Upper lobe of right lung (tissue), 1 donor: Measurements from ENCODE around the gene IL15. TPM values are rescaled to one million over a fixed set of nuclear protein-coding genes. Genes with fewer than 3 reads are reported as not detected.
A peak's percentile ranks its signal among the peaks of the same experiment; 100 is the strongest.

ENCODE experiments used
- ATAC-seq: fragments of 200-7000 bp; cut with Tn5 transposase; one replicate; pipeline ENCODE4 v1.9.1; 2020; ENCODE audit warnings: mild to moderate bottlenecking, moderate library complexity
- DNase-seq: peaks from one replicate; pipeline ENCODE4 v3.0.0-alpha.2; 2020
- H3K27ac ChIP-seq: fragments of 200-600 bp; one replicate; pipeline ENCODE4 v1.8.0; 2022
- H3K27me3 ChIP-seq: fragments of 200-600 bp; one replicate; pipeline ENCODE4 v1.8.0; 2022; ENCODE audit warnings: mild to moderate bottlenecking
- H3K36me3 ChIP-seq: fragments of 200-600 bp; one replicate; pipeline ENCODE4 v1.8.0; 2022
- H3K4me1 ChIP-seq: fragments of 200-600 bp; one replicate; pipeline ENCODE4 v1.8.0; 2022
- H3K4me3 ChIP-seq: fragments of 200-600 bp; one replicate; pipeline ENCODE4 v1.8.0; 2022; ENCODE audit warnings: mild to moderate bottlenecking
- H3K9me3 ChIP-seq: fragments of 200-600 bp; one replicate; pipeline ENCODE4 v1.8.0; 2022
- CTCF ChIP-seq: fragments of 200-600 bp; IDR thresholded peaks from one replicate; pipeline ENCODE4 v1.8.0; 2022; ENCODE audit warnings: antibody characterized with exemption
- intact Hi-C: fragments of 100-400 bp; cut with DNase I; formaldehyde crosslinking; loops from one replicate; pipeline ENCODE4 v1.11.0; 2022
- total RNA-seq: library from RNA; stranded (reverse); fragmentation: NEBNext Ultra II Directional; extraction: Animal tissue kit (Norgen Biotek cat#: 25700); gene quantifications from one replicate; pipeline ENCODE4 v1.2.1, GENCODE V29; 2021
- donor health status: DM: no; HTN: yes; CAD: no; lungs with severe emphysema.

The IL15 gene
- total RNA-seq, 1 donor from 2014 or later, result 6.6 TPM

- no peak for TF ChIP-seq CTCF
- Histone ChIP-seq H3K9me3 (no peaks in the 10 kb centered on the region), H3K27me3 (no peaks in the 10 kb centered on the region), H3K27ac (no peak overlapping the region), H3K4me1 (no peaks in the 10 kb centered on the region), H3K4me3 (no peak overlapping the region), H3K36me3 (no peaks in the 10 kb centered on the region)
- intact Hi-C loops, result no loop called here
- DNase-seq (no peak), ATAC-seq (no peak)
Observed at GRCh38 chr4:141692081-141692480, 55.7 kb downstream of the IL15 start.

- Histone ChIP-seq H3K27me3 (no peaks in the 10 kb centered on the region), H3K4me3 (no peak overlapping the region), H3K9me3 (no peaks in the 10 kb centered on the region), H3K4me1 (no peaks in the 10 kb centered on the region), H3K36me3 (no peaks in the 10 kb centered on the region), H3K27ac (no peak overlapping the region)
- no peak for DNase-seq
- intact Hi-C loops, result no loop called here
- TF ChIP-seq CTCF, result no peak
- no peak for ATAC-seq
Observed at GRCh38 chr4:141697116-141697515, 60.7 kb downstream of the IL15 start.

GRCh38 chr4:141702472-141703182 lies 66.2 kb downstream of the IL15 start:
- Histone ChIP-seq H3K4me1 (no peaks in the 10 kb centered on the region), H3K9me3 (peaks cover 9% of the 10 kb centered on the region), H3K36me3 (no peaks in the 10 kb centered on the region), H3K27me3 (no peaks in the 10 kb centered on the region), H3K27ac (no peak overlapping the region), H3K4me3 (no peak overlapping the region)
- peak; percentile 23 for ATAC-seq
- intact Hi-C loops, result no loop called here
- TF ChIP-seq CTCF, result no peak
- DNase-seq, result no peak

GRCh38 chr4:141703497-141703896 lies 67.1 kb downstream of the IL15 start:
- TF ChIP-seq CTCF, result no peak
- Histone ChIP-seq H3K4me3 (no peak overlapping the region), H3K27me3 (no peaks in the 10 kb centered on the region), H3K9me3 (peaks cover 9% of the 10 kb centered on the region), H3K4me1 (no peaks in the 10 kb centered on the region), H3K27ac (no peak overlapping the region), H3K36me3 (no peaks in the 10 kb centered on the region)
- ATAC-seq (no peak), DNase-seq (no peak)
- intact Hi-C loops, result no loop called here

- Histone ChIP-seq H3K4me1 (no peaks in the 10 kb centered on the region), H3K9me3 (peaks cover 9% of the 10 kb centered on the region), H3K4me3 (no peak overlapping the region), H3K27me3 (no peaks in the 10 kb centered on the region), H3K27ac (no peak overlapping the region), H3K36me3 (no peaks in the 10 kb centered on the region)
- DNase-seq, result no peak
- no peak for ATAC-seq
- no peak for TF ChIP-seq CTCF
- intact Hi-C loops, result no loop called here
Observed at GRCh38 chr4:141705048-141705746, 68.8 kb downstream of the IL15 start.
